HG03469 (cell line): Measurements from ENCODE around the gene STRN3.

ENCODE experiments used
- ATAC-seq: cut with Tn5 transposase; IDR thresholded peaks from one replicate; pipeline ENCODE4 v1.9.1; 2021; ENCODE audit warnings: mild to moderate bottlenecking, moderate library complexity, moderate number of reproducible peaks; ENCODE audit not compliant: unreplicated experiment

The STRN3 gene

DNA sequence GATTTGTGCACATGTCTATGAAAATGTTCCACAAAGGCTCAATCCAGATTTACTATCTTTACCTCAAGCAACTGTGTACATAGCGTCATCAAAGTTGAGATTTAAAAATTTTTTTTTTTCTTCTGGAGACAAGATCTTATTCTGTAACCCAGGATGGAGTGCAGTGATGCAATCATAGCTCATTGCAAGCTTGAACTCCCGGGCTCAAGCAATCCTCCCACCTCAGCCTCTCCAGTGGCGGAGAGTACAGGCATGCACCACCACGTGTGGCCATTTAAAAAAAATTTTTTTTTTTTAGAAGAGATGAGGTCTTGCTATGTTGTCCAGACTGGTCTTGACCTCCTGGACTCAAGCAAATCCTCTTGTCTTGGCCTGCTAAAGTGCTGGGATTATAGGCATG is 149.5 kb downstream of the STRN3 start:
- no peak for ATAC-seq

- ATAC-seq: no peak
Measured at GRCh38 chr14:30875788-30876053, 150.5 kb downstream of the STRN3 start.

GRCh38 chr14:30874999-30875787 is 151.0 kb downstream of the STRN3 start:
- peak; percentile 13 for ATAC-seq

- ATAC-seq: peak; percentile 41
Measured at GRCh38 chr14:30874120-30874998, 151.8 kb downstream of the STRN3 start, which contains the start of gene COCH. Gene COCH (plus strand): TSS chr14:30874559. CDS start chr14:30874939, 380 bp downstream.

DNA sequence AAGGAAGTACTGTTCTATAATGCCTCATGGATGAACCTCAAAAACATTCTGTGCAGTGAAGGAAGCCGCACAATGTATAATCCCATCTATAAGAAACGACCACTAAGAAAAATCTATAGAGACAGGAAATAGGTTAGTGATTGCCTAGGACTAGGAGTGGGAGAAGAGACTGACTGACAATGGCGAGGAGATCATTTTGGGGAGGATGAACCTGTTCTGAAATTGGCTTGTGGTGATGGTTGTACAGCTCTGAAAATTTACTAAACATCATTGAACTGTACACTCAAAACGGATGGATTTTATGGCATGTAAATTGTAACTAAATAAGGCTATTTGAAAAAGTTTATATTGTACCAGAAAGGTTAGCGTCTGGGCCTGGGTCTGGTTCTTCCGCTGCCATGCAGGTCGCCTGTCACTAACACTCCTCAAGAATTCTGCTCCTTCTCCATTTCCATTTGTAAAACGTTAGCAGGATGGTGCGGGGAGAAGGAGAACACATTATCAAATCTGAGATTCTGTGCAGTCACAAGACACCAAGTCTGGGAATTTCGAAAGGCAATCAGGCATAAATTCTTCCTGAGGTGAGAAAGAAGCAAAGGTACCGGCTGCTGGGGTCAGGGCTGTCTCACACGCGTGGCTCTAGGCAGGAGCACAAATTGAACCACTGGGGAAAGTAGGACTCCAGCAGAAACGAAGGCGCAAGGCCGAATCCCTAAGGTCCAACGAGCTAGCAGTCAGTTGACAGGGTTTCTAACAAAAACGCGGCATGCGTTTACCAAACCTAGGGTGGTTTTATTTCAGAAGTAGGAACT is 152.7 kb downstream of the STRN3 start:
- no peak for ATAC-seq

DNA sequence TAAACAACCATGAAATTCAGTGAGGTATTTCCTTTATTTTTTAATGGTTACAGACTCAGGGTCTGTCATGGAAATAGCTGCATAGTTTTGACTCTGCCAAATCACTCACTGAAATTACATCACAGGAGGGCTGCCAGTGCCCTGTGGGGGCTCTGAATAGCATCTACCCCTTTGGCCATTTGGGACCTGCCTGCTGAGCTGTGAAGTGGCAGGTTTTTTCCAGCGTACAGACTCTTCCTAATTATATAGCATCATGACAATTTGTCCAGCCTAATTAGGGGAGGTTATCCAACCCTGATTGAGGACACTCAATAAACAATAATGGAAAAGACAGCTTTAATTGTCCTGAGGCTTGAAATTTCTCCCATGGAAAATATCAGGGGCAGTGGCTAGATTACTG is 153.6 kb downstream of the STRN3 start:
- no peak for ATAC-seq

- ATAC-seq: no peak
Measured at GRCh38 chr14:30869551-30870155, 156.5 kb downstream of the STRN3 start.

DNA sequence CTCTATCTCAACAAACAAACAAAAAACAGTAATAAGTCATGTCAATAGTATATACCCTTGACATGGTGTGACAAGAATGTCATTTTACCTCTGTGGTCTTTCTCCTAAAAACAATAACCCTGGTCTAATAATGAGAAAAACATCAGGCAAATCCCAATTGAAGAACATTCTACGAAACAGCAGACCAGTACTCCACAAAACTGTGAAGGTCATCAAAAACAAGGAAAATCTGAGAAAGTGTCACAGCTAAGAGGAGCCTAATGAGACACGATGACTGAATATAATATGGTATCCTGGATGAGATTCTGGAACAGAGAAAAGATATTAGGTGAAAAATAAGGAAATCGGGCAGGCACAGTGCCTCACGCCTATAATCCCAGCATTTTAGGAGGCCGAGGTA is 157.4 kb downstream of the STRN3 start:
- no peak for ATAC-seq

DNA sequence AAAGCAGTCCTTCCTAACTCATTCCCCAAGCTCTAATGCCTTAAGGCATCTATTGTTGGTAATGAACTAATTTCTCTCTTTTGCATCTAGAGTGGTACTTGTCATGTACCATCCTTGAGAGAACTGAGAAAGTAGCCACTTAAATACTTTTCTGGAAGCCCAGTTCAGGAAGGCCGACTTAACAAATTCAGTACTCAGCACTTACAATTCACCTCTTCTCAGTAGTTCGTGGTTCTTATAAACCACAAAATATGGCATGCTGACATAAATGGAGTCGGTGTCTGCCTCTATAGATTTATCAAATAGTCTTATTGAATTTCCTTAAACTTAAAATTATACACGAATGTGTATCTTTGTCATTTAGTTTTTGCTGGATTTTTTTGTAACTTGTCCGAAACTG is 161.2 kb downstream of the STRN3 start:
- no peak for ATAC-seq

GRCh38 chr14:30861200-30861599 is 165.0 kb downstream of the STRN3 start:
- ATAC-seq: no peak

DNA sequence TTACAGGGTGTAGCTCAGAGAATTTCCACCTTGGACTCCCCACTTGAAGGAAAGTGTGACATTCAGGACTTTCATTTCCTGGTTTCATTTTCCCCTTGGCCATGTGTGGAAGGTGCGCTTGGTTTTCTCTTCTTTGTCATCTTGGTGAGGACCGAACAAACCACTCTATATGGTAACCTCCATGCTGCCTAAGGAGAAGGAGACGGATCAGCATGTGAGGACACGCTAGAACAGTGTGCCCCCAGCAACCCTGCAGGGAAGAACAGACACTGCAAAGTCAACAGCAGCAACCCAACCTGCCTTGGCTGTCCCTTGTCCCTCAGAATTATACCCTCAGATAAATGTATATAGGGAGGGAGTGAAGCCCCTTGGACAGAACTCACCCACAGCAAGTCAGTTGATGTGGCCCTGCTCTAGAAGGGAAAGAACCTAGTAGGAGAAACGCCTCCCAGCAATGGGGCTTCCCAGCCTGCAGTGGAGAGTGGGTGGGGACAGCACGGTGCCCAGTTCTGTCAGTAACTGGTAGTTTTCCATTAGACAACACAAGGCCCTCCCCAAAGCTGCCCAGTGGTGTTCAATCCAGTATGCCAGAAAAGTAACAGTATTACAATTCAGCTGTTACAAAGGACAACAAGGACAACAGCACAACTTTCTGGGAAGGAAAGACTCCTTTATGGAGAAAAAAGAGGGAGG is 170.7 kb downstream of the STRN3 start:
- ATAC-seq: peak; percentile 40

DNA sequence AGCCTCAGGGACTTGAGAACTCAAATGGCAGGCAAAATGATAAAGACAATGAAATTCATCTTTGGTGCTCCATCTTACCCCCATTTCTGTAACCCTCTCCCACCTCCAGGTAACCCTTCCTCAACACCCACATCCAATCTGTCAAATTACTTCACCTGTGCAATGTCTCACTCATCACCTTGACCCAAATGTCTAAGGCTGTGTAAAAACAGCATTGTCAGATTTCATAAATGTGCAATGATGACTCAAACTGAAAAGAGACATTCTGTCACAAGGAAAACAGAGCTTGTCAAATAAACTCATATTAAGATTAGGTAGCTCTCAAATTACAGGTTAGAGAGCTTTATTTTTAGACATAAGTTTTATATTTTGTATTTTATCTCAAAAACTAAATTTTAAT is 171.7 kb downstream of the STRN3 start:
- peak; percentile 48 for ATAC-seq

DNA sequence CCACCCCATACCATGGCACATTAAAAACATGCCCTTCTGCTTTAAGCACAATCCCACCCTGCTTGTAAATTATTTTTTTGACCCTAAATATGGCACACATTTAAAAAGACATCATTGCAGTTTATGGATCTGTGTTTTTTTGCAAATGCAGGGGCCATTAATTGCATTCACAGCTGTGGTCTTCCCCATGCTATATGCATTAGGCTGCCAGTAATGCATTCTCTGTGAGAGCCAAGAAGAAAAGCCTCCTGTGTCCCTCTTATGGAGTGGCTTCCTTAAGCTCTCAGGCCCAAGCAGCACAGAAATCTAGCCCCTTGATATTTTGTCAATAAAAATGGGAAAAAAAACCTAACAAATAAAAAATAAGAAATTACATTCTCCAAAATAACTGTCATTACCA is 172.2 kb downstream of the STRN3 start:
- ATAC-seq: no peak

DNA sequence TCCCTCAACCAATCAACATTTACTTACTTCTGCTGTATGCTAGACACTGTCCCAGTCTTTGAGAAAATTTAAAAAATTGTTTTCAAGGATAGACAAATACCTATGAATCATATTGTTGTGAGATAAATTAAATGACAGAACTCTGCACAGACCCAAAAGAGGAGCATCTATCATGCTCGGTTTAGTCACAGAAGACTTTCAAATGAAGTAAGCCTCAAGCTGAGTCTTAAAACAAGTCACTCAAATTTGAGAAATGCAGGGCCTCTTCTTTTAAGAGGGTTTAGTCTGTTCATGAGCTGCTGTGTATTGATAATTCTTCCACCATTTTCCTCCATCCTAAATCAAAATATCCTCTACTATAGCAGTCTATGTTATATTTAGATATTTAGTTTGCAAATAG is 176.2 kb downstream of the STRN3 start:
- no peak for ATAC-seq

DNA sequence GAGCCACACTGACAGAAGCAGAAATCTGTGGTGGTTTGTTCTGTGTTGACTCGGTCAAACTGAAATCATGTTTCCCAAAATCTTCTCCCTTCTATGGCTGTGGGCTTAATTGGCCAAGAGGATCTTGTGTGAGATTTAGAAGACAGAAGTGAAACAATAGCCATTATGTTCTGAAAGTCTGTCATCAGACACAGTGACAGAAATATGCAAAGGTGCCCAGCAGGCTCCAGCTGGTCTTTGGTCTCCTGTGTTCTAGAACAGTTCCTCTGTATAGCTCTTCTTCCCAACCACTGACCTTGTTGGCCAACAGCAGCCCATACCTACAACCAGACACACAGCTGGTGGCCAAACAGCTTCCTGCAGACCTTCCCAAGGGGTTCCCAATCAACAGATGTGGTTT is 176.8 kb downstream of the STRN3 start:
- ATAC-seq: peak; percentile 90

- ATAC-seq: no peak
Measured at GRCh38 chr14:30848449-30849240, 177.5 kb downstream of the STRN3 start.
